Right renal pelvis (tissue), 4 donors: Measurements from ENCODE around the gene VEZF1. TPM values are rescaled to one million over a fixed set of nuclear protein-coding genes. Genes with fewer than 3 reads are reported as not detected.

ENCODE experiments used
- DNase-seq, 4 donors: peaks; one replicate each; pipeline ENCODE4 v3.0.0-alpha.2; 2013; ENCODE audit warnings: low read depth in 4 of 4, low spot score in 3 of 4, missing footprints in 1 of 4
- polyA plus RNA-seq, 4 donors: library from polyadenylated mRNA; unstranded; fragments of 120-200 nt; gene quantifications; one replicate each; pipeline ENCODE4 v1.2.1, GENCODE V29; 2013; ENCODE audit not compliant: insufficient read length in 4 of 4

VEZF1 gene
- polyA plus RNA-seq, 4 donors: 95.9 to 119 (median 115) TPM

- peak; percentile 53 to 76 (median 63) for DNase-seq
Observed at GRCh38 chr17:57999496-58000017, 11.5 kb upstream of the VEZF1 start.

GRCh38 chr17:57999010-57999495 is 11.0 kb upstream of the VEZF1 start:
- DNase-seq: no peak

- DNase-seq: no peak
Observed at GRCh38 chr17:57997085-57997809, 9.2 kb upstream of the VEZF1 start.

- DNase-seq: peak in 2 of 4 donors; percentile 56 to 66
Observed at GRCh38 chr17:57995076-57995956, 7.3 kb upstream of the VEZF1 start.

GRCh38 chr17:57994436-57994835 is 6.4 kb upstream of the VEZF1 start:
- DNase-seq: no peak

- DNase-seq: no peak
Observed at GRCh38 chr17:57993471-57994365, 5.7 kb upstream of the VEZF1 start.

GRCh38 chr17:57991537-57991936 is 3.5 kb upstream of the VEZF1 start:
- no peak for DNase-seq

GRCh38 chr17:57990037-57990436 is 2.0 kb upstream of the VEZF1 start:
- no peak for DNase-seq

- DNase-seq: peak in 3 of 4 donors; percentile 59 to 67 (median 61)
Observed at GRCh38 chr17:57988301-57989250, 522 bp upstream of the VEZF1 start.

- peak in 3 of 4 donors; percentile 44 to 50 (median 50) for DNase-seq
Observed at GRCh38 chr17:57986841-57987580, 1.0 kb downstream of the VEZF1 start.

- no peak for DNase-seq
Observed at GRCh38 chr17:57985675-57985974, 2.4 kb downstream of the VEZF1 start.

- no peak for DNase-seq
Observed at GRCh38 chr17:57984936-57985674, 2.9 kb downstream of the VEZF1 start.

GRCh38 chr17:57984261-57984890 is 3.7 kb downstream of the VEZF1 start:
- DNase-seq: no peak

GRCh38 chr17:57983446-57983845 is 4.6 kb downstream of the VEZF1 start:
- no peak for DNase-seq

GRCh38 chr17:57982452-57983170 is 5.4 kb downstream of the VEZF1 start:
- no peak for DNase-seq

GRCh38 chr17:57980522-57980921 is 7.5 kb downstream of the VEZF1 start:
- DNase-seq: no peak

- DNase-seq: no peak
Observed at GRCh38 chr17:57979076-57979475, 9.0 kb downstream of the VEZF1 start.
